Mammary epithelial cell (primary cell): ENCODE results near the gene EIF2D.

Experiments used
- EZH2 ChIP-seq: IDR thresholded peaks from 2 replicates; pipeline ENCODE4 v1.6.1; 2012; ENCODE audit warnings: low read length, inconsistent platforms, borderline replicate concordance
- TF ChIP-seq, protein P1 (sequence below), 2 donors: IDR thresholded peaks in 1 of 2; conservative IDR thresholded peaks in 1 of 2; 2 replicates each; pipeline ENCODE4 v1.5.1; 2011 to 2012; ENCODE audit warnings: inconsistent platforms in 2 of 2, low read length in 2 of 2, mild to moderate bottlenecking in 2 of 2, control low read depth in 1 of 2, low read depth in 1 of 2; ENCODE audit not compliant: insufficient read depth in 1 of 2; ENCODE audit errors: extremely low read depth in 1 of 2

DNA sequence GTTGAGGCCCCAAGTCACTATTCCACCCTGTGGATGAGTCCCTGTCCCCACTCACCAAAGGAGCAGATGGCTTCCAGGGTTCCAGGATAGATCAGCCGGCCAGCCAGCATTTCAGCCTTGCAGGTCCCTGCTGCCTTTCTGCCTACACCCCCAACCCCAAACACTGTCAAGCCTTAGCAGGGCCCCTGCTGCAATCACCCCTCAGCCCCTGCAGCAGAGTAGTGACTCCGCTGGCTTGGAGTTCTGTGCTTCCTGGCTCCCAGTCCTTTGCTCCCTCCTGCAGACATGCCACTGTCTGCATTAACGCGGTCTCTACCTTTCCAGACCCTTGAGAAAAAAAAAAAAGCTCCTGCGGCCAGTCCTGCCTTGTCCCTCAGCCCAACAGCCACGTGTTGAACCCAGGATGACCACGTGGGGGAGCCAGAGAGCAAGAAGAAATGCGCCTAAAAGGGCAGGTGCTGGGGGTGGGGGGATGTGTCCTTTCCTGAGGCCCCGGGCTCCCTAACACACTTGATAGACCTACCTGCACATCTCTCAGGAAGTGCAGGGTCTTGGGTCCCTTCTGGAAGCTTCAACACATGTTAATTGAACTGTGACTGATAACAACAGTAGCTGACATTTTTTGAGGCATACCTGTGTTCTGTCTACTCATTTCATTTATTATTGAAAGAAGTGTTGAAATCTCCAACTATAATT is 67.6 kb downstream of the EIF2D start:
- TF ChIP-seq, protein P1, sequence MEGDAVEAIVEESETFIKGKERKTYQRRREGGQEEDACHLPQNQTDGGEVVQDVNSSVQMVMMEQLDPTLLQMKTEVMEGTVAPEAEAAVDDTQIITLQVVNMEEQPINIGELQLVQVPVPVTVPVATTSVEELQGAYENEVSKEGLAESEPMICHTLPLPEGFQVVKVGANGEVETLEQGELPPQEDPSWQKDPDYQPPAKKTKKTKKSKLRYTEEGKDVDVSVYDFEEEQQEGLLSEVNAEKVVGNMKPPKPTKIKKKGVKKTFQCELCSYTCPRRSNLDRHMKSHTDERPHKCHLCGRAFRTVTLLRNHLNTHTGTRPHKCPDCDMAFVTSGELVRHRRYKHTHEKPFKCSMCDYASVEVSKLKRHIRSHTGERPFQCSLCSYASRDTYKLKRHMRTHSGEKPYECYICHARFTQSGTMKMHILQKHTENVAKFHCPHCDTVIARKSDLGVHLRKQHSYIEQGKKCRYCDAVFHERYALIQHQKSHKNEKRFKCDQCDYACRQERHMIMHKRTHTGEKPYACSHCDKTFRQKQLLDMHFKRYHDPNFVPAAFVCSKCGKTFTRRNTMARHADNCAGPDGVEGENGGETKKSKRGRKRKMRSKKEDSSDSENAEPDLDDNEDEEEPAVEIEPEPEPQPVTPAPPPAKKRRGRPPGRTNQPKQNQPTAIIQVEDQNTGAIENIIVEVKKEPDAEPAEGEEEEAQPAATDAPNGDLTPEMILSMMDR (conservative IDR thresholded peaks at IDR 0.05 in 1 of 2, IDR thresholded peaks at IDR 0.05 in 1 of 2; ENCODE audit: extremely low read depth in 1 of 2, insufficient read depth in 1 of 2, low read depth in 1 of 2, low read length in 2 of 2) = peak; percentile 84 to 89
- TF ChIP-seq EZH2 = no peak
